ENCODE data around the gene TOR1AIP1. TPM values are rescaled to one million over a fixed set of nuclear protein-coding genes. Genes with fewer than 3 reads are reported as not detected.
A peak's percentile ranks its signal among the peaks of the same experiment; 100 is the strongest.
"Not testable (repeated sequence)": the region's sequence is repeated elsewhere in the genome, so short reads cannot be mapped to it uniquely, and the experiment has no call there.

TOR1AIP1 gene
- total and polyA plus RNA-seq, 4 donors = 20.4 to 94.7 (median 32.8) TPM

GRCh38 chr1:179848233-179848632 is 33.9 kb upstream of the TOR1AIP1 start:
- Histone ChIP-seq H3K27me3 (ENCODE audit: control insufficient read depth in 3 of 3, insufficient read depth in 3 of 3, low read length in 2 of 3) (no peaks in the 10 kb centered on the region), H3K4me3 (no peak overlapping the region), H3K9ac (ENCODE audit: insufficient read depth in 1 of 2, low read length in 2 of 2) (no peak overlapping the region), H3K4me1 (ENCODE audit: control insufficient read depth in 5 of 5, insufficient read depth in 5 of 5, low read length in 5 of 5) (no peaks in the 10 kb centered on the region), H3K9me3 (ENCODE audit: control insufficient read depth in 4 of 4, insufficient read depth in 3 of 4, low read length in 3 of 4) (no peaks in the 10 kb centered on the region), H3K36me3 (ENCODE audit: control insufficient read depth in 4 of 4, insufficient read depth in 4 of 4, low read length in 4 of 4) (peaks cover 13 to 35% (median 22%) of the 10 kb centered on the region in 4 donors), H3K27ac (ENCODE audit: low read depth in 1 of 2, low read length in 1 of 2) (no peak overlapping the region)
- DNase-seq (no peak), ATAC-seq (ENCODE audit: insufficient read depth, low FRiP score) (no peak)
- 97% methylated on average over 3 of the region's 3 CpGs for WGBS, 2 donors
- TF ChIP-seq CTCF (IDR thresholded peaks at IDR 0.05; ENCODE audit: control extremely low read depth, extremely low read depth) = no peak

GRCh38 chr1:179853102-179853501 is 29.0 kb upstream of the TOR1AIP1 start:
- WGBS, 2 donors = 86 to 92% methylated on average over 1 of the region's 1 CpG
- no peak overlapping the region for H3K4me3 ChIP-seq
- ATAC-seq (ENCODE audit: insufficient read depth, low FRiP score) = no peak
- no peaks in the 10 kb centered on the region for H3K4me1 ChIP-seq (ENCODE audit: control insufficient read depth in 5 of 5, insufficient read depth in 5 of 5, low read length in 5 of 5)
- H3K9ac ChIP-seq (ENCODE audit: insufficient read depth in 1 of 2, low read length in 2 of 2) = no peak overlapping the region
- peaks cover 9 to 29% (median 20%) of the 10 kb centered on the region in 4 donors for H3K36me3 ChIP-seq (ENCODE audit: control insufficient read depth in 4 of 4, insufficient read depth in 4 of 4, low read length in 4 of 4)
- H3K27ac ChIP-seq (ENCODE audit: low read depth in 1 of 2, low read length in 1 of 2) = no peak overlapping the region
- DNase-seq = no peak
- no peaks in the 10 kb centered on the region for H3K27me3 ChIP-seq (ENCODE audit: control insufficient read depth in 3 of 3, insufficient read depth in 3 of 3, low read length in 2 of 3)
- H3K9me3 ChIP-seq (ENCODE audit: control insufficient read depth in 4 of 4, insufficient read depth in 3 of 4, low read length in 3 of 4) = no peaks in the 10 kb centered on the region
- TF ChIP-seq CTCF (IDR thresholded peaks at IDR 0.05; ENCODE audit: control extremely low read depth, extremely low read depth) = no peak

GRCh38 chr1:179855831-179856230 is 26.3 kb upstream of the TOR1AIP1 start:
- not testable (repeated sequence) for ATAC-seq (ENCODE audit: insufficient read depth, low FRiP score); H3K4me1 ChIP-seq (ENCODE audit: control insufficient read depth in 5 of 5, insufficient read depth in 5 of 5, low read length in 5 of 5); H3K9me3 ChIP-seq (ENCODE audit: control insufficient read depth in 4 of 4, insufficient read depth in 3 of 4, low read length in 3 of 4); H3K27ac ChIP-seq (ENCODE audit: low read depth in 1 of 2, low read length in 1 of 2); H3K27me3 ChIP-seq (ENCODE audit: control insufficient read depth in 3 of 3, insufficient read depth in 3 of 3, low read length in 2 of 3); H3K4me3 ChIP-seq; DNase-seq; H3K9ac ChIP-seq (ENCODE audit: insufficient read depth in 1 of 2, low read length in 2 of 2)
- 92 to 96% methylated on average over 4 of the region's 4 CpGs for WGBS, 2 donors
- peaks cover 6 to 18% (median 13%) of the 10 kb centered on the region in 4 donors for H3K36me3 ChIP-seq (ENCODE audit: control insufficient read depth in 4 of 4, insufficient read depth in 4 of 4, low read length in 4 of 4)

- 74% methylated on average over 2 of the region's 2 CpGs for WGBS, 2 donors
- no peaks in the 10 kb centered on the region for H3K27me3 ChIP-seq (ENCODE audit: control insufficient read depth in 3 of 3, insufficient read depth in 3 of 3, low read length in 2 of 3)
- ATAC-seq (ENCODE audit: insufficient read depth, low FRiP score) (peak; percentile 69), DNase-seq (no peak)
- no peak overlapping the region for H3K27ac ChIP-seq (ENCODE audit: low read depth in 1 of 2, low read length in 1 of 2)
- H3K36me3 ChIP-seq (ENCODE audit: control insufficient read depth in 4 of 4, insufficient read depth in 4 of 4, low read length in 4 of 4) = peaks cover 6 to 15% (median 11%) of the 10 kb centered on the region in 4 donors
- TF ChIP-seq CTCF (IDR thresholded peaks at IDR 0.05; ENCODE audit: control extremely low read depth, extremely low read depth) = no peak
- no peaks in the 10 kb centered on the region for H3K9me3 ChIP-seq (ENCODE audit: control insufficient read depth in 4 of 4, insufficient read depth in 3 of 4, low read length in 3 of 4)
- no peak overlapping the region for H3K9ac ChIP-seq (ENCODE audit: insufficient read depth in 1 of 2, low read length in 2 of 2)
- no peak overlapping the region for H3K4me3 ChIP-seq
- no peaks in the 10 kb centered on the region for H3K4me1 ChIP-seq (ENCODE audit: control insufficient read depth in 5 of 5, insufficient read depth in 5 of 5, low read length in 5 of 5)
Observed at GRCh38 chr1:179856296-179856695, 25.8 kb upstream of the TOR1AIP1 start.

Data from lung (tissue), 12 donors.